Upper lobe of left lung (tissue), 6 donors: Measurements from ENCODE around the gene DISP3. TPM values are rescaled to one million over a fixed set of nuclear protein-coding genes. Genes with fewer than 3 reads are reported as not detected.

Experiments used
- ATAC-seq, 2 donors: fragments of 200-7000 bp; cut with Tn5 transposase; one replicate each; pipeline ENCODE4 v1.9.1; 2022; ENCODE audit warnings: mild to moderate bottlenecking in 2 of 2, moderate library complexity in 2 of 2; ENCODE audit not compliant: low FRiP score in 2 of 2
- DNase-seq, 2 donors: peaks; one replicate each; pipeline ENCODE4 v3.0.0-alpha.2; 2019 to 2020
- H3K27ac ChIP-seq, 4 donors: fragments of 200-600 bp; sonication (generic); one replicate each; pipeline ENCODE4 v1.5.1; 2016 to 2019
- H3K27me3 ChIP-seq, 4 donors: fragments of 200-600 bp; sonication (generic); one replicate each; pipeline ENCODE4 v1.5.1; 2017 to 2019
- H3K36me3 ChIP-seq, 4 donors: fragments of 200-600 bp; sonication (generic); one replicate each; pipeline ENCODE4 v1.5.1; 2016 to 2019
- H3K4me1 ChIP-seq, 4 donors: fragments of 200-600 bp; sonication (generic); one replicate each; pipeline ENCODE4 v1.5.1; 2018 to 2019
- H3K4me3 ChIP-seq, 4 donors: fragments of 200-600 bp; sonication (generic); one replicate each; pipeline ENCODE4 v1.5.1; 2017 to 2019; ENCODE audit warnings: mild to moderate bottlenecking in 2 of 4, moderate library complexity in 1 of 4
- H3K9me3 ChIP-seq, 4 donors: fragments of 200-600 bp; sonication (generic); one replicate each; pipeline ENCODE4 v1.5.1; 2018 to 2019
- CTCF ChIP-seq, 6 experiments: fragments of 450-650 bp in 4 of 6; fragments of 200-600 bp in 2 of 6; sonication (generic) in 2 of 6; IDR thresholded peaks; one replicate each; pipeline ENCODE4 v1.5.1; 2016 to 2019; ENCODE audit warnings: antibody characterized with exemption in 6 of 6
- EP300 ChIP-seq, 4 donors: sonication (generic); formaldehyde crosslinking; IDR thresholded peaks; one replicate each; pipeline ENCODE4 v1.5.1; 2017; ENCODE audit warnings: antibody characterized with exemption in 4 of 4, control low read depth in 2 of 4
- POLR2A ChIP-seq, 4 donors: fragments of 450-650 bp; IDR thresholded peaks; one replicate each; pipeline ENCODE4 v1.5.1; 2016 to 2017; ENCODE audit warnings: antibody characterized with exemption in 4 of 4, mild to moderate bottlenecking in 2 of 4
- POLR2AphosphoS5 ChIP-seq, 2 donors: sonication (generic); formaldehyde crosslinking; IDR thresholded peaks; one replicate each; pipeline ENCODE4 v1.5.1; 2017; ENCODE audit warnings: antibody characterized with exemption in 2 of 2
- WGBS, 2 donors: methylation state at CpG; one replicate each; pipeline ENCODE4 v1.1.5; 2017 to 2018; 5-methylcytosine and 5-hydroxymethylcytosine counted together
- total RNA-seq, 6 donors: library from RNA; depleted of rRNA in 4 of 6; stranded (reverse); fragments of >200 nt in 4 of 6; gene quantifications; one replicate each; pipeline versions ENCODE4 v1.1.0 to v1.2.1, GENCODE V29; 2016 to 2021
- donor health status: DM: no; HTN: no; CAD: no; lungs with moderate emphysema.
- donor health status: DM: no; HTN: yes; CAD: no; lungs with severe emphysema.

DISP3 gene
- total RNA-seq, 6 donors from 2014 or later = 0.07 to 0.79 (median 0.09) TPM; not detected in 3

- H3K4me1 ChIP-seq = peaks cover 0 to 5% (median 1%) of the 10 kb centered on the region in 4 donors
- no peaks in the 10 kb centered on the region for H3K36me3 ChIP-seq
- ATAC-seq (no peak), DNase-seq (no peak)
- H3K9me3 ChIP-seq = no peaks in the 10 kb centered on the region
- no peak overlapping the region for H3K27ac ChIP-seq
- WGBS, 2 donors = 65 to 69% methylated on average over 4 of the region's 4 CpGs
- H3K27me3 ChIP-seq = no peaks in the 10 kb centered on the region
- no peak overlapping the region for H3K4me3 ChIP-seq
- TF ChIP-seq POLR2A (IDR thresholded peaks at IDR 0.05) (no peak), CTCF (IDR thresholded peaks at IDR 0.05) (no peak), POLR2AphosphoS5 (IDR thresholded peaks at IDR 0.05) (no peak), EP300 (IDR thresholded peaks at IDR 0.05) (no peak)
These were observed 22.0 kb upstream of the DISP3 start for GRCh38 chr1:11456965-11457364.

- no peaks in the 10 kb centered on the region for H3K27me3 ChIP-seq
- no peak for DNase-seq
These were observed 20.1 kb upstream of the DISP3 start for GRCh38 chr1:11458811-11459275.

GRCh38 chr1:11461531-11462137 lies 17.3 kb upstream of the DISP3 start:
- Histone ChIP-seq H3K4me1 (peaks cover 0 to 5% (median 1%) of the 10 kb centered on the region in 4 donors), H3K27me3 (no peaks in the 10 kb centered on the region), H3K27ac (no peak overlapping the region), H3K9me3 (no peaks in the 10 kb centered on the region), H3K36me3 (no peaks in the 10 kb centered on the region), H3K4me3 (no peak overlapping the region)
- 67% methylated on average over 7 to 9 of the region's 9 CpGs for WGBS, 2 donors
- DNase-seq (no peak), ATAC-seq (no peak)
- TF ChIP-seq POLR2A (IDR thresholded peaks at IDR 0.05) (no peak), POLR2AphosphoS5 (IDR thresholded peaks at IDR 0.05) (no peak), CTCF (IDR thresholded peaks at IDR 0.05) (no peak), EP300 (IDR thresholded peaks at IDR 0.05) (no peak)

More at GRCh38 chr1:11458811-11459275, 20.1 kb upstream of the DISP3 start:
- Histone ChIP-seq H3K4me3 (no peak overlapping the region), H3K4me1 (peaks cover 0 to 5% (median 1%) of the 10 kb centered on the region in 4 donors), H3K27ac (no peak overlapping the region), H3K9me3 (no peaks in the 10 kb centered on the region), H3K36me3 (no peaks in the 10 kb centered on the region)
- ATAC-seq = no peak
- WGBS, 2 donors = 24 to 46% methylated on average over 15 of the region's 15 CpGs
- TF ChIP-seq CTCF (IDR thresholded peaks at IDR 0.05) (no peak), EP300 (IDR thresholded peaks at IDR 0.05) (no peak), POLR2AphosphoS5 (IDR thresholded peaks at IDR 0.05) (no peak), POLR2A (IDR thresholded peaks at IDR 0.05) (no peak)

- WGBS, 2 donors = 59 to 69% methylated on average over 14 to 19 of the region's 19 CpGs
- no peaks in the 10 kb centered on the region for H3K27me3 ChIP-seq
- TF ChIP-seq POLR2AphosphoS5 (IDR thresholded peaks at IDR 0.05) (no peak), EP300 (IDR thresholded peaks at IDR 0.05) (no peak), POLR2A (IDR thresholded peaks at IDR 0.05) (no peak), CTCF (IDR thresholded peaks at IDR 0.05) (no peak)
- peaks cover 0 to 5% (median 1%) of the 10 kb centered on the region in 4 donors for H3K4me1 ChIP-seq
- no peaks in the 10 kb centered on the region for H3K9me3 ChIP-seq
- H3K36me3 ChIP-seq = no peaks in the 10 kb centered on the region
- no peak for DNase-seq
- H3K27ac ChIP-seq = no peak overlapping the region
- no peak overlapping the region for H3K4me3 ChIP-seq
- no peak for ATAC-seq
These were observed 16.6 kb upstream of the DISP3 start for GRCh38 chr1:11462224-11462923.
